HEK293 (cell line): Measurements from ENCODE around the gene B3GAT1.

Source experiments
- CTCF ChIA-PET: fragments of 350-600 bp; formaldehyde crosslinking; extraction: SDS; loops from one replicate; lab custom pipeline; 2021; ENCODE audit warnings: antibody characterized with exemption; lab: Yijun Ruan, JAX
- POLR2A ChIA-PET: fragments of 300-600 bp; formaldehyde crosslinking; extraction: SDS; loops from one replicate; lab custom pipeline; 2020; ENCODE audit warnings: antibody characterized with exemption, inconsistent platforms; lab: Yijun Ruan, JAX
- H3K27ac ChIP-seq: fragments of 200-500 bp; sonication (Bioruptor generic); 2 replicates; pipeline ENCODE4 v1.5.1; 2014; ENCODE audit warnings: low read depth, low read length, control low read depth, inconsistent platforms; ENCODE audit errors: extremely low read depth
- H3K36me3 ChIP-seq, 2 experiments: fragments of 200-500 bp in 1 of 2; sonication (Bioruptor generic) in 1 of 2; 1 replicate in 1 of 2; 2 replicates in 1 of 2; pipeline ENCODE4 v1.5.1; 2014 to 2017; ENCODE audit warnings: inconsistent platforms in 2 of 2, low read length in 2 of 2; ENCODE audit not compliant: control insufficient read depth in 2 of 2, insufficient read depth in 1 of 2
- H3K4me1 ChIP-seq: fragments of 200-500 bp; sonication (Bioruptor generic); 2 replicates; pipeline ENCODE4 v1.5.1; 2014; ENCODE audit warnings: mild to moderate bottlenecking, low read length, inconsistent platforms; ENCODE audit not compliant: control insufficient read depth, insufficient read depth
- H3K4me3 ChIP-seq: 2 replicates; pipeline ENCODE4 v1.5.1; 2011; ENCODE audit warnings: low read depth, mild to moderate bottlenecking, control low read depth, low read length, moderate library complexity
- H3K9me3 ChIP-seq: fragments of 200-500 bp; sonication (Bioruptor generic); 2 replicates; pipeline ENCODE4 v1.5.1; 2014; ENCODE audit warnings: low read depth, low read length, inconsistent platforms; ENCODE audit not compliant: control insufficient read depth, insufficient read depth
- EGR2 ChIP-seq: fragments of 450-650 bp; formaldehyde crosslinking; IDR thresholded peaks from 2 replicates; pipeline ENCODE4 v1.5.1; 2016; ENCODE audit warnings: low read depth, missing biosample characterization, missing genetic modification characterization
- HOXA7 ChIP-seq: sonication (generic); formaldehyde crosslinking; IDR thresholded peaks from 2 replicates; pipeline ENCODE4 v1.8.1; 2022; ENCODE audit warnings: missing genetic modification reagents, borderline replicate concordance
- SCRT1 ChIP-seq: fragments of 450-650 bp; formaldehyde crosslinking; IDR thresholded peaks from 2 replicates; pipeline ENCODE4 v1.5.1; 2016; ENCODE audit warnings: missing biosample characterization, missing genetic modification characterization, borderline replicate concordance
- ZFP37 ChIP-seq: fragments of 450-650 bp; formaldehyde crosslinking; IDR thresholded peaks from 2 replicates; pipeline ENCODE4 v1.5.1; 2016; ENCODE audit warnings: missing biosample characterization, missing genetic modification characterization
- ZFP69B ChIP-seq: fragments of 450-650 bp; formaldehyde crosslinking; IDR thresholded peaks from 2 replicates; pipeline ENCODE4 v1.5.1; 2016; ENCODE audit warnings: missing biosample characterization, missing genetic modification characterization
- ZNF112 ChIP-seq: fragments of 450-650 bp; formaldehyde crosslinking; IDR thresholded peaks from 2 replicates; pipeline ENCODE4 v1.5.0; 2017; ENCODE audit warnings: missing biosample characterization, missing genetic modification characterization
- ZNF174 ChIP-seq: fragments of 450-650 bp; formaldehyde crosslinking; IDR thresholded peaks from 2 replicates; pipeline ENCODE4 v1.5.0; 2017; ENCODE audit warnings: missing biosample characterization, mild to moderate bottlenecking, missing genetic modification characterization
- ZNF184 ChIP-seq: fragments of 450-650 bp; IDR thresholded peaks from 2 replicates; pipeline ENCODE4 v1.5.1; 2018; ENCODE audit warnings: missing biosample characterization, mild to moderate bottlenecking, missing genetic modification characterization
- ZNF24 ChIP-seq: fragments of 450-650 bp; formaldehyde crosslinking; IDR thresholded peaks from 2 replicates; pipeline ENCODE4 v1.5.1; 2016; ENCODE audit warnings: missing biosample characterization, missing genetic modification characterization
- ZNF660 ChIP-seq: fragments of 450-650 bp; IDR thresholded peaks from 2 replicates; pipeline ENCODE4 v1.5.1; 2018; ENCODE audit warnings: missing biosample characterization, mild to moderate bottlenecking, missing genetic modification characterization
- ZNF776 ChIP-seq: fragments of 450-650 bp; formaldehyde crosslinking; IDR thresholded peaks from 2 replicates; pipeline ENCODE4 v1.5.0; 2017; ENCODE audit warnings: missing biosample characterization, missing genetic modification characterization, borderline replicate concordance
- ZSCAN30 ChIP-seq: fragments of 450-650 bp; IDR thresholded peaks from 2 replicates; pipeline ENCODE4 v1.5.1; 2018; ENCODE audit warnings: missing biosample characterization, mild to moderate bottlenecking, missing genetic modification characterization, moderate library complexity
- TF ChIP-seq, protein P1 (sequence below): fragments of 450-650 bp; formaldehyde crosslinking; IDR thresholded peaks from 2 replicates; pipeline ENCODE4; 2016; ENCODE audit warnings: missing biosample characterization, missing genetic modification characterization
- TF ChIP-seq, protein P2 (sequence below): fragments of 450-650 bp; formaldehyde crosslinking; IDR thresholded peaks from 2 replicates; pipeline ENCODE4 v1.5.1; 2017; ENCODE audit warnings: missing biosample characterization, mild to moderate bottlenecking, missing genetic modification characterization, moderate library complexity
- TF ChIP-seq, protein P3 (sequence below): fragments of 450-650 bp; formaldehyde crosslinking; IDR thresholded peaks from 2 replicates; pipeline ENCODE4 v1.5.1; 2016; ENCODE audit warnings: missing biosample characterization, missing genetic modification characterization
- TF ChIP-seq, protein P4 (sequence below): fragments of 450-650 bp; formaldehyde crosslinking; IDR thresholded peaks from 2 replicates; pipeline ENCODE4 v1.5.1; 2016; ENCODE audit warnings: missing biosample characterization, missing genetic modification characterization, borderline replicate concordance

The B3GAT1 gene

DNA sequence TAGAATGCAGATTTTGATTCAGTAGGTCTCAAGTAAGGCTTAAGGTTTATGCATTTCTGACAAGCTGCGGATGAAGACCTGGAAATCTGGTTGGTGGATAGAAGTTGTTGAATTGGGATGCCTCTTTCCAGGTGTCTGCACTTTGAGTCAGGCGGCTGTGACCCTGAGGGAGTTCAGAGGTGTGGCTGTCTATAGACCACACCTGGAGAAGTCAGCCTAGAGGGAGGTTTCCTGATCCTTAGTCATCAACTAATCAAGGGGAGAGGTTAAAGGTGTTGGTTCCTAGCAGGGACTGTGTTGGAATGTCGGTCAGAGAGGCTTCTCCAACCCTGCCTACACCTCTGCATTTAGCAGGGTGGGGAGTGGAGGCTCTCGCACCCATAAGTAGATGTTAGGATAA is 72.3 kb downstream of the B3GAT1 start (continued):
- TF ChIP-seq, protein P1, sequence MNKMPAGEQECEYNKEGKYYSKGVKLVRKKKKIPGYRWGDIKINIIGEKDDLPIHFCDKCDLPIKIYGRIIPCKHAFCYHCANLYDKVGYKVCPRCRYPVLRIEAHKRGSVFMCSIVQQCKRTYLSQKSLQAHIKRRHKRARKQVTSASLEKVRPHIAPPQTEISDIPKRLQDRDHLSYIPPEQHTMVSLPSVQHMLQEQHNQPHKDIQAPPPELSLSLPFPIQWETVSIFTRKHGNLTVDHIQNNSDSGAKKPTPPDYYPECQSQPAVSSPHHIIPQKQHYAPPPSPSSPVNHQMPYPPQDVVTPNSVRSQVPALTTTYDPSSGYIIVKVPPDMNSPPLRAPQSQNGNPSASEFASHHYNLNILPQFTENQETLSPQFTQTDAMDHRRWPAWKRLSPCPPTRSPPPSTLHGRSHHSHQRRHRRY: no peak

DNA sequence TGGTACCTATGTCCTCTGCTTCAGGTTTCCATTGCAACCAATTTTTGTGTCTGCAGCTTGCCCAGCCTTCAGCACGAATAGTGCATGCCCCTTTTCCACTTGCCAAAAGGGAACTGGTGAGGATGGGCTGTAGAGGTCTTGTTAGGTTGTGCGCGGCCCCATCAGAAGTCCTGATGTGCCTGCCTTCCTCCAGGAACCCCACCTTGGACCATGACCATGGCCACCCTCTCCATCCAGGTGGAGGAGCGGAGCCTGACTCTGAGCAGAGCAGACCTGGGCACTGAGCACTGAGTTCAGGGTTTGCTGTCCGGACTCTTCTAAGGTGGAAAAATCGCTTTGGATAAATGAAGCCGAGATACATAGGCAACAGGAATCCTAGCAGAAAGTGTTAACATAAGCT is 73.4 kb downstream of the B3GAT1 start:
- Histone ChIP-seq H3K4me3 (no peak overlapping the region), H3K36me3 (peaks cover 0 to 6% of the 10 kb centered on the region in 2 experiments; a peak in 1 of 3 replicates), H3K9me3 (no peaks in the 10 kb centered on the region), H3K27ac (no peak overlapping the region), H3K4me1 (no peaks in the 10 kb centered on the region)
- CTCF ChIA-PET: interaction anchor here (0.7 kb wide), 1 partner anchor 76 kb away, joined by 3 read pairs; no protein-coding TSS in a partner anchor
- POLR2A ChIA-PET: no interaction called here
- TF ChIP-seq, protein P2, sequence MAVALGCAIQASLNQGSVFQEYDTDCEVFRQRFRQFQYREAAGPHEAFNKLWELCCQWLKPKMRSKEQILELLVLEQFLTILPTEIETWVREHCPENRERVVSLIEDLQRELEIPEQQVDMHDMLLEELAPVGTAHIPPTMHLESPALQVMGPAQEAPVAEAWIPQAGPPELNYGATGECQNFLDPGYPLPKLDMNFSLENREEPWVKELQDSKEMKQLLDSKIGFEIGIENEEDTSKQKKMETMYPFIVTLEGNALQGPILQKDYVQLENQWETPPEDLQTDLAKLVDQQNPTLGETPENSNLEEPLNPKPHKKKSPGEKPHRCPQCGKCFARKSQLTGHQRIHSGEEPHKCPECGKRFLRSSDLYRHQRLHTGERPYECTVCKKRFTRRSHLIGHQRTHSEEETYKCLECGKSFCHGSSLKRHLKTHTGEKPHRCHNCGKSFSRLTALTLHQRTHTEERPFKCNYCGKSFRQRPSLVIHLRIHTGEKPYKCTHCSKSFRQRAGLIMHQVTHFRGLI (tag by site-specific recombination): no peak
- TF ChIP-seq ZNF24 (tag by site-specific recombination) (no peak), ZFP37 (tag by site-specific recombination) (no peak), ZSCAN30 (tag by site-specific recombination) (no peak), ZNF112 (no peak), SCRT1 (tag by site-specific recombination) (no peak), ZNF660 (tag by site-specific recombination) (no peak)

DNA sequence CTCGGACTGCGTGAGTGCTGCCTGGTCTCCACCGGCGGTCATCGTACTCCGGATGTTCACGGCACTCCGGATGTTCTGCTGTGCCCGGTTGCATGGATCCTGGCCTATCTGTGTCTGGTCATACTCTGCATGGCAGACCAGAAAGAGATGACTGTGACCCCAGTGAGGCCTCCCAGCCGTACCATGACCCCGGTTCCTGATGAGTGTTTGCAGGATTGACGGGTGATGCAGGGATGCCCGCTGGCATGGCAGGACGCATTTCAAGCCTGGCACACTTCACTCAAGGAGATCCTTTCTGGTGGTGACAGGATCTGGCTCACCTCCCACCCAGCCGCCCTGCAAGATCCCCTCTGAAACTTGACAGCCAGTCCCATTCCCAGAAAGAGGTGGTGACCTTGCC is 74.0 kb downstream of the B3GAT1 start:
- Histone ChIP-seq H3K9me3 (no peaks in the 10 kb centered on the region), H3K4me1 (no peaks in the 10 kb centered on the region), H3K27ac (no peak overlapping the region), H3K4me3 (no peak overlapping the region), H3K36me3 (peaks cover 0 to 5% of the 10 kb centered on the region in 2 experiments; a peak in 1 of 3 replicates)
- no peak for TF ChIP-seq ZFP69B
- no peak for TF ChIP-seq ZNF184
- no peak for TF ChIP-seq ZNF776 (tag by site-specific recombination)
- no peak for TF ChIP-seq EGR2
- TF ChIP-seq, protein P3, sequence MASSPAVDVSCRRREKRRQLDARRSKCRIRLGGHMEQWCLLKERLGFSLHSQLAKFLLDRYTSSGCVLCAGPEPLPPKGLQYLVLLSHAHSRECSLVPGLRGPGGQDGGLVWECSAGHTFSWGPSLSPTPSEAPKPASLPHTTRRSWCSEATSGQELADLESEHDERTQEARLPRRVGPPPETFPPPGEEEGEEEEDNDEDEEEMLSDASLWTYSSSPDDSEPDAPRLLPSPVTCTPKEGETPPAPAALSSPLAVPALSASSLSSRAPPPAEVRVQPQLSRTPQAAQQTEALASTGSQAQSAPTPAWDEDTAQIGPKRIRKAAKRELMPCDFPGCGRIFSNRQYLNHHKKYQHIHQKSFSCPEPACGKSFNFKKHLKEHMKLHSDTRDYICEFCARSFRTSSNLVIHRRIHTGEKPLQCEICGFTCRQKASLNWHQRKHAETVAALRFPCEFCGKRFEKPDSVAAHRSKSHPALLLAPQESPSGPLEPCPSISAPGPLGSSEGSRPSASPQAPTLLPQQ (tag by site-specific recombination): no peak
- no peak for TF ChIP-seq ZNF174 (tag by site-specific recombination)
- TF ChIP-seq HOXA7 (CRISPR knock-in tag): no peak
- TF ChIP-seq, protein P4, sequence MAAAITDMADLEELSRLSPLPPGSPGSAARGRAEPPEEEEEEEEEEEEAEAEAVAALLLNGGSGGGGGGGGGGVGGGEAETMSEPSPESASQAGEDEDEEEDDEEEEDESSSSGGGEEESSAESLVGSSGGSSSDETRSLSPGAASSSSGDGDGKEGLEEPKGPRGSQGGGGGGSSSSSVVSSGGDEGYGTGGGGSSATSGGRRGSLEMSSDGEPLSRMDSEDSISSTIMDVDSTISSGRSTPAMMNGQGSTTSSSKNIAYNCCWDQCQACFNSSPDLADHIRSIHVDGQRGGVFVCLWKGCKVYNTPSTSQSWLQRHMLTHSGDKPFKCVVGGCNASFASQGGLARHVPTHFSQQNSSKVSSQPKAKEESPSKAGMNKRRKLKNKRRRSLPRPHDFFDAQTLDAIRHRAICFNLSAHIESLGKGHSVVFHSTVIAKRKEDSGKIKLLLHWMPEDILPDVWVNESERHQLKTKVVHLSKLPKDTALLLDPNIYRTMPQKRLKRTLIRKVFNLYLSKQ (tag by site-specific recombination): no peak
- ChIA-PET CTCF (no interaction called here), POLR2A (interaction anchor here (0.7 kb wide), 1 partner anchor 15 kb away, joined by 3 read pairs; no protein-coding TSS in a partner anchor)
